VCaP (cell line): ENCODE data around the gene GRHL3.
A peak's percentile ranks its signal among the peaks of the same experiment; 100 is the strongest.

Source experiments
- H3K27ac ChIP-seq: fragments of 450-650 bp; 2 replicates; pipeline ENCODE4 v1.5.1; 2017
- CTCF ChIP-seq: fragments of 450-650 bp; conservative IDR thresholded peaks from 2 replicates; pipeline ENCODE4 v1.5.1; 2017; ENCODE audit warnings: mild to moderate bottlenecking, moderate library complexity

The GRHL3 gene

DNA sequence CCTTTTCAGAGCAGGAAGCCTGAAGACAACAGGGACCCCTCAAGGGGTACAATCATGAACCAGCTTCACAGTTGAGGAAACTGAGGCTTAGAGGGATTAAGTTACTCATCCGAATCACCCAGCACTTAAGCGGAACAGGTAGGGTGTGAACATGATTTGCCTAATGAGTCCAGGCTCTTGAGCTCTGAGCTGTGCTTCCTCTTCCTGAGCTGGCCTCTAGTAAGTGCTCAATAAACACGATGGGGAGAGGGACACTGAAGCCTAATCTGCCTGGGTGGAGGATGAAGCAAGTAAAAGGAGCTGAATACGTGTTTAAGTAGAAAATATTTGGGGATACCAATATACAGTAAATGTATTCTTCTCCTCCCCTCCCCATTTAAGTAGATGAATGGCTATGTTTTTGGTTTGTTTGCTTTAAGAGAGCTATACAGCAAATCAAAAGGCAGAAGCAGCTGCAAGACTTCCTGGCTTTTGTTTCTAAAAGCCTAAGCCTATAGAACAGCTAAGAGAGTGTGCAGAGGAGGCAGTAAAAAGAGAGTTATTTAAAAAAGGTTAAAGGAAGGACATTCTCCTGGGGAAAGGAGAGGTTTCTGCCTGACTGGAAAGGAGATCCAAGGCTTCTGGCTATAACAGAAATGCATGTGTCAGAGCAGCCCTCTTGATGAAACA, 74.0 kb downstream of the GRHL3 start:
- no peak overlapping the region for H3K27ac ChIP-seq
- no peak for TF ChIP-seq CTCF

GRCh38 chr1:24393892-24394291, 74.7 kb downstream of the GRHL3 start:
- no peak for TF ChIP-seq CTCF
- no peak overlapping the region for H3K27ac ChIP-seq

GRCh38 chr1:24400065-24400464, 80.9 kb downstream of the GRHL3 start:
- no peak for TF ChIP-seq CTCF
- H3K27ac ChIP-seq: peak overlapping the region; percentile 19; the same call in 1 of the 2 replicates

DNA sequence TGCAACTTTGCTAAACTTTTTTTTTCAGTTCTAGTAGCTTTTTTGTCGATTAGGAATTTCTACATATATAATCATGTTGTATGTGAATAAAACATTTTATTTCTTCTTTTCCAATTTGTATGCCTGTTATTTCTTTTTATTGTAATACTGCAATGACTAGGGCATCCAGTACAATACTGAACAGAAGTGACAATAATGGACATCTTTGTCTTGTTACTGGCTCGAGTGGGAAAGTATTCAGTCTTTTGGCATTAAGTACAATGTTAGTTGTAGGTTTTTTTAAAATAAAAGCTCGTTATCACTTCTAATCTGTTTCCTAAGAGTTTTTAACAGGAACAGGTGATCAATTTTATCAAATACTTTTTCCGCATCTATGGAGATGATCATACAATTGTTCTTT, 84.6 kb downstream of the GRHL3 start:
- H3K27ac ChIP-seq: no peak overlapping the region
- no peak for TF ChIP-seq CTCF
